GM23338 (cell line): ENCODE measurements around the gene NNMT. TPM values are rescaled to one million over a fixed set of nuclear protein-coding genes. Genes with fewer than 3 reads are reported as not detected.

ENCODE experiments used
- ATAC-seq: fragments of 200-7000 bp; cut with Tn5 transposase; 3 replicates; pipeline ENCODE4 v1.9.1; 2020
- DNase-seq: peaks from one replicate; pipeline ENCODE4 v3.0.0-alpha.2; 2015; ENCODE audit warnings: low spot score
- H2AFZ ChIP-seq: fragments of 200-600 bp; sonication (generic); 2 replicates; pipeline ENCODE4 v1.8.0; 2016; ENCODE audit warnings: antibody characterized with exemption, mild to moderate bottlenecking, moderate library complexity
- H3F3A ChIP-seq: fragments of 200-600 bp; sonication (generic); replicated peaks from 2 replicates; pipeline ENCODE4 v1.8.0; 2017; ENCODE audit warnings: antibody characterized with exemption, mixed run types, low read depth
- H3K27ac ChIP-seq: fragments of 200-600 bp; sonication (generic); 2 replicates; pipeline ENCODE4 v1.6.1; 2016; ENCODE audit warnings: low read depth
- H3K27me3 ChIP-seq: fragments of 200-600 bp; sonication (generic); 2 replicates; pipeline ENCODE4 v1.8.0; 2016; ENCODE audit warnings: mild to moderate bottlenecking, mixed run types, moderate library complexity; ENCODE audit not compliant: insufficient read depth
- H3K36me3 ChIP-seq: fragments of 200-600 bp; sonication (generic); 2 replicates; pipeline ENCODE4 v1.8.0; 2016; ENCODE audit warnings: mild to moderate bottlenecking; ENCODE audit not compliant: insufficient read depth
- H3K4me1 ChIP-seq: fragments of 200-600 bp; sonication (generic); 2 replicates; pipeline ENCODE4 v1.8.0; 2016; ENCODE audit warnings: mild to moderate bottlenecking, moderate library complexity; ENCODE audit not compliant: insufficient read depth
- H3K4me2 ChIP-seq: fragments of 200-600 bp; sonication (generic); 2 replicates; pipeline ENCODE4 v1.7.1; 2017; ENCODE audit warnings: mixed run types
- H3K4me3 ChIP-seq: fragments of 200-600 bp; sonication (generic); 2 replicates; pipeline ENCODE4 v1.6.1; 2016; ENCODE audit warnings: mixed run types
- H3K79me2 ChIP-seq: fragments of 200-600 bp; sonication (generic); replicated peaks from 2 replicates; pipeline ENCODE4 v1.8.0; 2017; ENCODE audit warnings: mild to moderate bottlenecking; ENCODE audit not compliant: insufficient read depth
- H3K9me2 ChIP-seq: fragments of 200-600 bp; sonication (generic); 2 replicates; pipeline ENCODE4 v1.8.0; 2017; ENCODE audit not compliant: insufficient read depth
- H4K20me1 ChIP-seq: fragments of 200-600 bp; sonication (generic); replicated peaks from 2 replicates; pipeline ENCODE4 v1.8.0; 2017; ENCODE audit warnings: mild to moderate bottlenecking; ENCODE audit not compliant: insufficient read depth
- H3K27ac Mint-ChIP-seq: 2 replicates; pipeline ENCODE4 v1.8.0; 2020; ENCODE audit warnings: inconsistent platforms, mild to moderate bottlenecking, moderate library complexity, mixed read lengths
- H3K27me3 Mint-ChIP-seq: 3 replicates; pipeline ENCODE4 v1.8.0; 2022; ENCODE audit warnings: low read depth, mild to moderate bottlenecking, moderate library complexity, mixed read lengths, inconsistent platforms; ENCODE audit not compliant: insufficient read depth, poor library complexity
- H3K36me3 Mint-ChIP-seq: 3 replicates; pipeline ENCODE4 v1.8.0; 2021; ENCODE audit warnings: low read depth, mild to moderate bottlenecking, inconsistent platforms, moderate library complexity, mixed read lengths
- H3K4me1 Mint-ChIP-seq: 3 replicates; pipeline ENCODE4 v1.8.0; 2020; ENCODE audit warnings: mild to moderate bottlenecking, inconsistent platforms, mixed read lengths
- H3K4me3 Mint-ChIP-seq: 3 replicates; pipeline ENCODE4 v1.8.0; 2021; ENCODE audit warnings: moderate library complexity, mild to moderate bottlenecking, inconsistent platforms, mixed read lengths
- H3K9me3 Mint-ChIP-seq: 3 replicates; pipeline ENCODE4 v1.8.0; 2020; ENCODE audit warnings: moderate library complexity, mild to moderate bottlenecking, inconsistent platforms, mixed read lengths
- CREB1 ChIP-seq: fragments of 250-450 bp; sonication (Bioruptor Pico); IDR thresholded peaks from 2 replicates; pipeline ENCODE4 v1.5.0; 2020; ENCODE audit warnings: low read depth, mild to moderate bottlenecking, moderate library complexity
- CTCF ChIP-seq, 2 experiments: fragments of 200-600 bp in 1 of 2; sonication (generic) in 1 of 2; conservative IDR thresholded peaks; 2 replicates each; pipeline versions ENCODE4 v1.5.1 to v1.6.1; 2016 to 2017; ENCODE audit warnings: antibody characterized with exemption in 2 of 2, low read depth in 2 of 2, mild to moderate bottlenecking in 2 of 2, moderate library complexity in 1 of 2
- ETS1 ChIP-seq: IDR thresholded peaks from 2 replicates; pipeline ENCODE4 v1.6.1; 2016; ENCODE audit warnings: antibody characterized with exemption
- EZH2 ChIP-seq: fragments of 200-600 bp; sonication (generic); IDR thresholded peaks from one replicate; pipeline ENCODE4 v1.8.0; 2017; ENCODE audit warnings: antibody characterized with exemption, mild to moderate bottlenecking, low read depth; ENCODE audit not compliant: unreplicated experiment
- EZH2phosphoT487 ChIP-seq: fragments of 200-600 bp; sonication (generic); IDR thresholded peaks from one replicate; pipeline ENCODE4 v1.8.1; 2018; ENCODE audit warnings: antibody characterized with exemption; ENCODE audit not compliant: unreplicated experiment
- NANOG ChIP-seq: IDR thresholded peaks from 2 replicates; pipeline ENCODE4 v1.6.1; 2016; ENCODE audit warnings: antibody characterized with exemption, borderline replicate concordance
- POLR2AphosphoS5 ChIP-seq: IDR thresholded peaks from 2 replicates; pipeline ENCODE4 v1.6.1; 2016; ENCODE audit warnings: antibody characterized with exemption, low read depth
- REST ChIP-seq: IDR thresholded peaks from one replicate; pipeline ENCODE4 v1.6.1; 2018; ENCODE audit warnings: antibody characterized with exemption; ENCODE audit not compliant: unreplicated experiment
- STAT1 ChIP-seq: IDR thresholded peaks from one replicate; pipeline ENCODE4 v1.6.1; 2016; ENCODE audit warnings: antibody characterized with exemption; ENCODE audit not compliant: unreplicated experiment
- ZNF114 ChIP-seq: fragments of 250-450 bp; sonication (Bioruptor Pico); IDR thresholded peaks from 2 replicates; pipeline ENCODE4 v1.5.0; 2020; ENCODE audit warnings: mild to moderate bottlenecking, moderate library complexity
- ZNF331 ChIP-seq: fragments of 250-450 bp; sonication (Bioruptor Pico); IDR thresholded peaks from 2 replicates; pipeline ENCODE4 v1.5.0; 2020; ENCODE audit warnings: low read depth, mild to moderate bottlenecking, moderate library complexity
- ZNF462 ChIP-seq: fragments of 250-450 bp; sonication (Bioruptor Pico); IDR thresholded peaks from 2 replicates; pipeline ENCODE4 v1.5.0; 2020; ENCODE audit warnings: mild to moderate bottlenecking, moderate library complexity
- polyA plus RNA-seq: library from polyadenylated mRNA; unstranded; fragments of >200 nt; fragmentation: Nextera tagmentation; extraction: Ambion mirVana; gene quantifications from 2 replicates; pipeline ENCODE4 v1.2.1, GENCODE V29; 2016
- total RNA-seq: library from RNA; depleted of rRNA; stranded (reverse); fragments of >200 nt; shearing (Covaris generic); gene quantifications from 2 replicates; pipeline ENCODE4 v1.2.3, GENCODE V29; 2014

The NNMT gene
- total and polyA plus RNA-seq, 2 experiments from 2014 or later = 0.40 TPM; not detected in 1

- no peak for DNase-seq
- H3K4me3 Mint-ChIP-seq = no peak overlapping the region
- Histone ChIP-seq H3K9me2 (no peaks in the 10 kb centered on the region; the same call in 1 of the 2 replicates), H3K27ac (no peak overlapping the region), H3K4me1 (no peaks in the 10 kb centered on the region), H3F3A (no peaks in the 10 kb centered on the region), H3K27me3 (no peaks in the 10 kb centered on the region), H2AFZ (no peak overlapping the region), H3K79me2 (no peaks in the 10 kb centered on the region), H4K20me1 (no peaks in the 10 kb centered on the region), H3K36me3 (no peaks in the 10 kb centered on the region), H3K4me2 (no peak overlapping the region), H3K4me3 (no peak overlapping the region)
- no peak for ATAC-seq
- peaks cover 18% of the 10 kb centered on the region for H3K9me3 Mint-ChIP-seq
- H3K27me3 Mint-ChIP-seq = no peaks in the 10 kb centered on the region
- no peak overlapping the region for H3K27ac Mint-ChIP-seq
- no peaks in the 10 kb centered on the region; the same call in 1 of the 3 replicates for H3K4me1 Mint-ChIP-seq
- TF ChIP-seq CREB1 (CRISPR knock-in tag) (no peak), ETS1 (no peak), ZNF331 (CRISPR knock-in tag) (no peak), REST (no peak), STAT1 (no peak), NANOG (no peak), CTCF (conservative IDR thresholded peaks at IDR 0.05; ENCODE audit: low read depth in 2 of 2) (no peak), POLR2AphosphoS5 (no peak), EZH2phosphoT487 (no peak), ZNF114 (no peak), EZH2 (no peak), ZNF462 (CRISPR knock-in tag) (no peak)
- peaks cover 16% of the 10 kb centered on the region for H3K36me3 Mint-ChIP-seq
These were observed 46.8 kb downstream of the NNMT start for GRCh38 chr11:114343020-114343419.
